Measurements from ENCODE around the gene ILKAP. TPM values are rescaled to one million over a fixed set of nuclear protein-coding genes. Genes with fewer than 3 reads are reported as not detected.

The ILKAP gene
- total RNA-seq, 1 experiment from 2014 or later = 49.9 TPM

GRCh38 chr2:238235856-238236255, 32.4 kb upstream of the ILKAP start:
- peaks cover 1% of the 10 kb centered on the region; the same call in 1 of the 2 replicates for H3K4me1 ChIP-seq (ENCODE audit: control insufficient read depth, insufficient read depth, low read length)
- TF ChIP-seq TCF7L2 (IDR thresholded peaks at IDR 0.05; ENCODE audit: low read depth, low read length) (no peak), SIN3A (IDR thresholded peaks at IDR 0.05; ENCODE audit: borderline replicate concordance, insufficient read depth, low read depth, low read length) (no peak), POLR2AphosphoS5 (IDR thresholded peaks at IDR 0.05; ENCODE audit: low read depth, low read length) (no peak), REST (IDR thresholded peaks at IDR 0.05; ENCODE audit: insufficient read depth in 1 of 2, low read depth in 2 of 2, low read length in 1 of 2) (no peak), CTCF (IDR thresholded peaks at IDR 0.05) (no peak)
- DNase-seq (ENCODE audit: low read depth, low spot score) (no peak), ATAC-seq (no peak)
- POLR2A ChIA-PET = no interaction called here
- H3K27ac ChIP-seq (ENCODE audit: low read length) = no peak overlapping the region
- CTCF ChIA-PET = no interaction called here
- H3K9me3 ChIP-seq (ENCODE audit: control insufficient read depth, insufficient read depth, low read depth, low read length) = no peaks in the 10 kb centered on the region
- no peaks in the 10 kb centered on the region for H3K27me3 ChIP-seq (ENCODE audit: control insufficient read depth, insufficient read depth, low read length)
- H3K36me3 ChIP-seq (ENCODE audit: control insufficient read depth, insufficient read depth, low read length) = no peaks in the 10 kb centered on the region
- no peak overlapping the region for H3K4me3 ChIP-seq (ENCODE audit: low read depth in 2 of 2, low read length in 2 of 2)
- no TSS peak for BruUV-seq (replicated peaks)
- in situ Hi-C loops (cut with HindIII; ENCODE audit: low pct_unique_long_range_greater_than_20kb, low sequenced_read_pairs) (no loop called here), intact Hi-C loops (cut with micrococcal nuclease; ENCODE audit: unreplicated experiment) (no loop called here)

- Histone ChIP-seq H3K9me3 (ENCODE audit: control insufficient read depth, insufficient read depth, low read depth, low read length) (no peaks in the 10 kb centered on the region), H3K36me3 (ENCODE audit: control insufficient read depth, insufficient read depth, low read length) (no peaks in the 10 kb centered on the region), H3K4me3 (ENCODE audit: low read depth in 2 of 2, low read length in 2 of 2) (no peak overlapping the region), H3K4me1 (ENCODE audit: control insufficient read depth, insufficient read depth, low read length) (peaks cover 3% of the 10 kb centered on the region; the same call in 1 of the 2 replicates), H3K27me3 (ENCODE audit: control insufficient read depth, insufficient read depth, low read length) (no peaks in the 10 kb centered on the region), H3K27ac (ENCODE audit: low read length) (no peak overlapping the region)
- intact Hi-C loops (cut with micrococcal nuclease; ENCODE audit: unreplicated experiment) (no loop called here), in situ Hi-C loops (cut with HindIII; ENCODE audit: low pct_unique_long_range_greater_than_20kb, low sequenced_read_pairs) (no loop called here)
- BruUV-seq (replicated peaks) = no TSS peak
- ChIA-PET CTCF (no interaction called here), POLR2A (no interaction called here)
- TF ChIP-seq REST (IDR thresholded peaks at IDR 0.05; ENCODE audit: insufficient read depth in 1 of 2, low read depth in 2 of 2, low read length in 1 of 2) = no peak
- no peak for TF ChIP-seq TCF7L2 (IDR thresholded peaks at IDR 0.05; ENCODE audit: low read depth, low read length)
- TF ChIP-seq SIN3A (IDR thresholded peaks at IDR 0.05; ENCODE audit: borderline replicate concordance, insufficient read depth, low read depth, low read length) = no peak
- no peak for TF ChIP-seq POLR2AphosphoS5 (IDR thresholded peaks at IDR 0.05; ENCODE audit: low read depth, low read length)
- no peak for TF ChIP-seq CTCF (IDR thresholded peaks at IDR 0.05)
- ATAC-seq = no peak
- DNase-seq (ENCODE audit: low read depth, low spot score) = no peak
Observed at GRCh38 chr2:238235331-238235732, 31.8 kb upstream of the ILKAP start.

Measured in Panc1 (cell line).